Activated CD4-positive, CD25-positive, alpha-beta regulatory T cell treated with anti-CD3 and anti-CD28 coated beads, Interleukin-2, amount 50 U/mL, for 72 hours (primary cell): ENCODE data around the gene LRP2.

Source experiments
- DNase-seq: peaks from one replicate; pipeline ENCODE4 v3.0.0; 2021

Gene LRP2

GRCh38 chr2:169112841-169113240 lies 249.5 kb downstream of the LRP2 start:
- DNase-seq = no peak

- no peak for DNase-seq
Measured at GRCh38 chr2:169110916-169111315, 251.4 kb downstream of the LRP2 start.

DNA sequence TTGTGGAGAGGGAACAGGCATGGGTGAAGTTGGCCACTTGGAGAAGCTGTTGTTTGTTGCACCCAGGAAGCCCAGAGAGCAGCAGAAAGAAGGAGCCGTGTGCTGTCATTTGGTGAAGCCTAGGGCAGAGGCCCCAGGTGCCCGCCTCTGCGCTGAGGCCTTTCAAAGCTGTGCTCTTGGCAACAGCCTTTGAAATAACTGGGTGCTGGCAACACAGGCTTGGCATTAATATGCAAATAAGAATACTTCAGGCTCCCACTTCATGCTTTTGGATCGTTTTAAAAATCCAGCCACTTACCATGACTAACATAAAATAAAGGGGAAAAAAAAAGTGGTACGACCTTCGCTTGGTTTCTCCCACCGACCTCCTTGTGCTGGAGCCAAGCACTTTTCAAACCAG lies 251.9 kb downstream of the LRP2 start:
- no peak for DNase-seq

DNA sequence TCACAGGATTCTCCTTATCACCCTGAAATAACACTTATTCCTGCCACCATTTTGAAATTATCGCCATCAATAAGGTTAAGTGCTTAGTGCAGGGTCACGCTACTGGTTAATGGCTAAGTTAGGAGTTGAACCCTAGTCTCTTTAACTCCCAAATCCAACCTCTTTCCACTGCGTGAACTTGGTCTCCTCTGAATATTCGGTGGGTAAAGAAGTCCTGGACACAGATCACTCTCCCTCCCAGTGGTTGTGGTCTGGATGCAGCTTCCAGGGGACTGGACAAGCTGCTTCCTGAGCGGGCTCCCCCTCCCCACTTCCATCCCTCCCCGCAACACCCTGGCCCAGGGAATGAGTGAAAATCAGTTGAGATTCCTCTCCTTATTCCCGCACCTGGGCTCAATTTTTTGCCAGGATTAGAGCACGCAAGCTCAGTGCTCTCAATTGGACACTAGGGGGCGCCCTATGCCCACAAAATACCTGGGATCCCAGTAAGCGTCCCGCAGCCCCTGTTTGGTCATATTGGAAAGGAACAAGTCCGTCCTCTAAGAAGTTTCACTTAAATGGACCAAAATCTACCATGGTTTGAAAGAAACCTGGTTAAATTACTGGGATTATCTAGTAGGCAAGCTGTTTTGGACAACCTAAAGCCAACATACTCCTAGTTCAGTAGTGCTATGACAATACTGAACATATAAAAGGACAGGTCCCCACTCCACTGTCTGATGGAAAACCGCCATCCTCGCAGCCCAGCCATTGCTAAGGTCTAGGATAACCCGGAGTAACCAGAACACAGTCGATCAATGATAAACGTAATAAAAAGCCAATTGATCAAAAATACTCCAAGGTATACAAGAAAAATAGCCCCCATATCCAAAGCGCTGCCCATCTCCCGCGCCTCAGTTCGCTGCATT lies 252.6 kb downstream of the LRP2 start:
- peak; percentile 65 for DNase-seq

- DNase-seq = no peak
Measured at GRCh38 chr2:169108099-169108884, 254.0 kb downstream of the LRP2 start.

- no peak for DNase-seq
Measured at GRCh38 chr2:169107645-169108044, 254.7 kb downstream of the LRP2 start.

DNA sequence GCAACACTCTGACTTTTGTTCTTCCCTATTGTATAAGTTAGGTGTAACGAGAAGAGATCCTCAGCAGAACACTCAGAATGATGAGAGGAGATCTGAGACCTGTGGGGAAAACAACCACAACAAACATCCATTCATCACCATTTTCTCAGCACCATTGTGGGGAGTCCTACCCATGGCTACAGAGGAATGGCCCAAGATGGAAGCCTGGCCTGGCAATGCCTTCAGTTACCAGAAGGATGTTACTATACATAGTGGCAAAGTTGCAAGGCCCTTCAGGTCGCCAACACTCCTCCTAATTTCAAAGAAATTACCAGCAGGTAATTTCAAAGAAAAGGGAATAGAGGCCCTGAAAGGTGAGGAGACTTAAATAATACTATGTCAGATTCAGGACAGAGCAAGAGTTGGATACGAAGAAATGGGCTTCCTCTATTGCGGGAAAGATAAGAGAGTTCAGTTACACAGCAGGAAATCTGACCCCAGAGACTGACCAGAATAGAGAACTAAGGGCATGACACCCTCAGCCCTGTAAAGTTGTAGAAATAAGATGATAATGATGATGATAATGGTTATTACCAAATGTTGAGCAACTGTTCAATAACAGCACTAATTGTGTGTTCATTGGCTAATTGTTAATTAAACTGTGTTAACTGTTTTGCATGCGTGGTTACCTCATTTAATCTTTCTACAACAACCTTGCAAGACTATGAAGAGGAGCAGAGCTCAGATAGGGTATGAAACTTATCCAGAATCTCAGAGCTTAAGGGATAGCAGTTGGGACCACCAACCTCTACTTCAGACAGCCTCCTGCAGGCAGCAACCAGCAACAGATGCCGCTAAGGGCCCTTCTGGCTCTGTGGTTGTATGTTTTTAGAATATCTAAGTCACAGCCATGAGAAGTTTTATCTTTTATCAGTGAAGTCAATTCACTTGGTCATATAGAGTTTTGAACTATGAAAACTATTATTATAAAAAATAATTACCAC lies 255.5 kb downstream of the LRP2 start:
- DNase-seq = no peak

DNA sequence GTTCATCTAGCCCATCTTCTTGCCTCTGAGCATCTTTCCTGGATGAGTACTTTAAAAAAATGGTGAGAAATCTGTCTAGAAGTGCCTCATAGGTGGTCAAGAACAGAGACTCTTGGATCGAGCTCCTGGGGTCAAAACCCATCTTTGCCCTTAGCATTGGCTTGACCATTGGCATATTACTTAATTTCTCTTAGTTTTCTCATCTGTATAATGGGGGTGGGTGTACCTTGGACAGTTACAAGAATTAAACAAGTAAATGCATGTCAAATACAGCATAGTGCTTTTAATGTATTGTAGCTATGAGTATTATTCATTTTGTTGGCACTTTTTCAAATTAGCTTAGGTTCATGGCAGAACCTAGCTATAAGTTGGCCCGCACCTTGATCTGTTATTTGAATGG lies 256.2 kb downstream of the LRP2 start:
- no peak for DNase-seq

DNA sequence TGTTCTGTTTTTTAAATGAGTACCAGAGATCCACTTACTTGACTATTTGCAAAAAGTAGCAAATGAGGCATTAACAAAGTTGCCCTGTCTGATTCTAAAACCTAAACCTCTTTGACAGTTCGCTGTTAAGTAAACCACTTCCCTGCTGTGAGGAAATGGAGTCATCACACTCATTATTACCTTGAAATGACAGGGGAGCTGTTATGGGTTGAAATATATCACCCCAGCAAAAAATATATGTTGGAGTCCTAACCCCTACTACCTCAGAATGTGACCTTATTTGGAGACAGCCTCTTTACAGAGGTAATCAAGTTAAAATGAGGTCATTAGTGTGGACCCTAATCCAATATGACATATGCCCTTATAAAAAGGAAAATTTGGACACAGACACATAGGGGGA lies 256.9 kb downstream of the LRP2 start:
- no peak for DNase-seq

GRCh38 chr2:169104848-169105247 lies 257.5 kb downstream of the LRP2 start:
- no peak for DNase-seq

DNA sequence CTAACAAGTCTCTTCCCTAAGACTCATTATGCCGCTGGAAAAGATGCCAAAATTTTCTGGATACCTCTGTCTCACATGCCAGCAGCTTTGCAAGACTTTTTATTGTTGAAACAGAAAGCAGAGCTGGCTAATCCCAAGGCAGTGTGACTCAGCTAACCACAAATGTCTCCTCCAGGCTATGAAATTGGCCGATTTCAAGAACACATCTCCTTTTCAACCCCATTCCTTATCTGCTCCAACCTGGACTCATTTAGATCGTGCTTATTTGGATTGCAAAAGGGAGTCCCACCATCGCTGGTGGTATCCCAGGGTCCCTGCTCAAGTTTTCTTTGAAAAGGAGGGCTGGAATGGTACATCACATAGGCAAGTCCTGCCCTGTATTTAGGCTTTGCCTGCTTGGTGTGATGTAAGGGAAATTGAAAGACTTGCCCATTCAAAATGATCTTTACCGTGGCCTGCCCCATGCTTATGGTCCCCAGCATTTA lies 266.7 kb downstream of the LRP2 start:
- DNase-seq = no peak

DNA sequence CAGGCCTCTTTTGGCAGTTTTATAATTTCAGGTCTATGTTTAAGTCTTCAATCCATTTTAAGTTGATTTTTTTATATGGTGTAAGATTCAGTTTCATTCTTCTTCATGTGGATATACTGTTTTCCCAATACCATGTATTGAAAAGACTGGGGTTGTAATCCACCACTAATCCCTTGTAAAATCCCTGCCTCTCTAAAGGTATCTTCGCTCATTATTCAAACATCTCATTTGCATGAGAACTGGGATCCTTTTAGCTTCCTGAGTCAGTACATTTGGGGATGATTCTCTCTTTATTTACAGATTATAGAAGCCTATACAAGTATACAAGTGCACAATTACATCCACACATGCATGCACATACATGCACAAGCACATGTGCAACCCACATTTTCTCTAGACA lies 267.7 kb downstream of the LRP2 start:
- DNase-seq = no peak

DNA sequence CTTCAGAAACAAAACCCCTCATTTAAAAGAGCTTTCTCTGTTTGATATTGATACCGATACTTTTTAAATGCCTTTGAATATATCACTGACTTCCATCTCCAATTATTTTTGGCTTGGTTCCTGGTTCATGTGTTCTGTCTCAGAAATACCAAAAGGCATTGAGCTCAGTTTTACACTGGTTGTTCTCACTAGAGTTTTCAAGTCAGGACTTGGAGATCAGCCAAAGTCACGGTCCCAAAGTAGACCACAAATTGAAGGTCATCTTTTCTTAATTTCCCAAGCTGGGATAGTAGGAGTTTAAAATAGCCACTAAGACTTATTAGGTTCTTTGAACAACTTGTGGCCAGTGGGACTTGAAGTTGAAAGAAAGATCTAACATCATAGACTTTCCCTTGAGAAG lies 268.8 kb downstream of the LRP2 start:
- no peak for DNase-seq

- DNase-seq = no peak
Measured at GRCh38 chr2:169091761-169092519, 270.4 kb downstream of the LRP2 start.

DNA sequence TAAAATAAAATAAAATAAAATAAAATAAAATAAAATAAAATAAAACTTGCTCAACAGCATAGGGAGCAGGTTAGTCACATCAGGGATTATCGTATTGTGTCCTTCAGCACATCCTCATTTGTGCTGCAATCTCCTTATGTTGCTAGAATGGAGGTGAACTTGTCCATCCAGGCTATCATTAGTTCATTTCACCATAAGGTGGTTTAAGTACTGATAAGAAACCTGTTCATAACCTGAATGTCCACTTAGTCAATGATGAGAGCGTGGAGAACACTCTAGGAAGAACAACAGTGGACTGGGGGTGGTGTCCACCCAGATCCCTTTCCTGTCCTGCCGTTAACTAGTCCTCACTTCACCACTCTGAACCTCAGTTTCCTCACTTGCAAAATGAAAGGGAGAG lies 271.1 kb downstream of the LRP2 start:
- DNase-seq = no peak

- no peak for DNase-seq
Measured at GRCh38 chr2:169090133-169090820, 272.1 kb downstream of the LRP2 start.

GRCh38 chr2:169089182-169089581 lies 273.2 kb downstream of the LRP2 start:
- DNase-seq = no peak

DNA sequence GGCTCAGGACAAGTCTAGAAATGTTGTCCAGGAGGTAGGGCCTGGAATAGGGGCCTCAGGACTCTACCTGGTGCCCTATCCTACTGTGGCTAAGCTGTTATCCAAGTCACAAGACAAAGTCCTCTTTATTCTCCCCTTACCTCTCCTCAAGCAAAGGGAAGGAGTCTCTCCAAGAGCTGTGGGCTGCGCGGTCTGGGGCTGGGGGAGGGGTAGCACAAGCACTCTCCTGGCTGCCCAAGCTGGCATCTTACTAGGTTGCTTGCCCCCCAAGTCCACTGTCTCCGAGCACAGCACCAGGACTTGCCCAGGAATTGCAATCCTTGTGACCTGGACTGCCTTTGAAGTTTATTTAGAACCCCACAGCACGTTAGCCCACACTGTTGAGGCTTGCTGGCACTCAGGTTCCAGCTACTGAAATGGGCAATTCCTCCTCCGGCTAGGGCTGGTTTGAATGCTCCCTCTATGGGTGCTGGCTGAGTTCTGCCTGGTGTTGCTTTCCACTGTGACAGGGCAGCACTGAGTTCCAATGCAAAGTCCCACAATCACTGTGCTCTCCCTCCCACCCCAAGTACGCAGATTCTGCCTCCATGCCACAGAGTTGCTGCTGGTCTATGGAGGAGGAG lies 274.5 kb downstream of the LRP2 start:
- DNase-seq = no peak

DNA sequence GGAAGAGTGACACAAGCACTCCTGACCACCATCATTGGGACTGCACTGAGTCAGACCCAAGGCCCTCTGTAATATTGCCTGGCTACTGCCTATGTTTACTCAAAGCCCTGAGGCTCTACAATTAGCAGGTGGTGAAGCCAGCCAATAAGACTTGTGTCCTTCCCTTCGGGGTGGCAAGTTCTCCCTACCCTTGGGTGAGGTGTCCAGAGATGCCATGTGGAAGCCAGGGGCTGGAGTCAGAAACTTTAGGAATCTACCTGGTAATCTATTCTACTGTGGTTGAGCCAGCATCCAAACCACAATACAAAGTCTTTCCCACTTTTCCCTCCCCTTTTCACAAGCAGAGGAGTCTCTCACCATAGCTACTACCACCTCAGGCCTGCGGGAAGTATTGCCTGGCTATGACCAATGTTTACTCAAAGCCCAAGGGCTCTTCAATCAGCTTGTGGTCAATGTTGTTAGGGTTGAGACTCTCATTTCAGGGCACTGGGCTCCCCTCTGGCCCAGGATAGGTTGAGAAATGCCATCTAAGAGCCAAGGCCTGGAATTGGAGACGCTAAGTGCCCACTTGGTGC lies 275.4 kb downstream of the LRP2 start:
- no peak for DNase-seq

DNA sequence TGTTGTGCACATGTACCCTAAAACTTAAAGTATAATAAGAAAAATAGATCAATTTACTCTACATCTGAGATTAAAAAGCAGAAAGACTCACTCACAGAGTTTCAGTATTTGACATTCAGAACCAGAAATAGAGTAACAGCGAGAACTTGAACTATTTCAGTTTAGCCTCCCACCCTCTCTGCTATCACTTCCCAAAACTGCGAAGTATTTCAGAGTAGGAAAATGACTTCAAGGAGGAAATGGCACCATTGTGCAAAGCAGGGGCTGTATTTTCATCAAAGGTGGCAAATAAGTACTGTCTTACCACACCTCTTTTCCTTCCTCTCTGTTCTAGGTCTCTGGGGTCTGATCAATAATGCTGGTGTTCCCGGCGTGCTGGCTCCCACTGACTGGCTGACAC lies 279.3 kb downstream of the LRP2 start:
- no peak for DNase-seq

DNA sequence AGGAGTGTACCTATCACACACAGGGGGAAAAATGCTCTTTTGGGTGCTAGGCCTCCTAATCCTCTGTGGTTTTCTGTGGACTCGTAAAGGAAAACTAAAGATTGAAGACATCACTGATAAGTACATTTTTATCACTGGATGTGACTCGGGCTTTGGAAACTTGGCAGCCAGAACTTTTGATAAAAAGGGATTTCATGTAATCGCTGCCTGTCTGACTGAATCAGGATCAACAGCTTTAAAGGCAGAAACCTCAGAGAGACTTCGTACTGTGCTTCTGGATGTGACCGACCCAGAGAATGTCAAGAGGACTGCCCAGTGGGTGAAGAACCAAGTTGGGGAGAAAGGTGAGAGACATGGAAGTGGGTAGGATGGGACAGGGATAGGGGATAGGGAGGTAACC lies 280.8 kb downstream of the LRP2 start:
- DNase-seq = no peak
